ENCODE data around the gene TMIGD2. TPM values are rescaled to one million over a fixed set of nuclear protein-coding genes. Genes with fewer than 3 reads are reported as not detected.

Gene TMIGD2
- polyA plus RNA-seq, 3 donors from 2014 or later = 85.3 to 116 (median 86.1) TPM

DNA sequence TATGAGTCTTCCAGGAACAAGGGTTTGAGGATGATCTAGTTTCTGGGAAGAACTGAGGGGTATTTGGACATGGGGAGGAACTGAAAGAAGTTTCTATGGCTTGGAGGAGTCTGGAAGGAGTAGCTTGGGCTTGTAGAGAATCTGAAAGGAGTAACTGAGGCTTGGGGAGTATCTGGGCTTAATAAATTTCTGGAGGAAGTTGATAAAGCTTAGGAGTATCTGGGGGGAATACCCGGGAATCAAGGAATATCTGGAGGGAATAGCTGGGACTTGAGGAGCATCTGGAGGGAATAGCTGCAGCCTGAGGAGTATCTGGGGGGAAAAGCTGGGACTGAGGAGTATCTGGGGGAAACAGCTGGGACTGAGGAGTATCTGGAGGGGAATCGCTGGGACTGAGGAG, 18.2 kb upstream of the TMIGD2 start:
- DNase-seq = no peak
- Mint-ChIP-seq H3K4me1 (peaks cover 0 to 2% of the 10 kb centered on the region in 2 donors), H3K36me3 (peaks cover 0 to 16% (median 8%) of the 10 kb centered on the region in 3 donors), H3K9me3 (no peaks in the 10 kb centered on the region), H3K27ac (peak overlapping the region in 2 of 6 donors; percentile 9 to 26), H3K27me3 (ENCODE audit: low read depth in 3 of 3) (peaks cover 0 to 1% (median 0%) of the 10 kb centered on the region in 3 donors), H3K4me3 (no peak overlapping the region)

DNA sequence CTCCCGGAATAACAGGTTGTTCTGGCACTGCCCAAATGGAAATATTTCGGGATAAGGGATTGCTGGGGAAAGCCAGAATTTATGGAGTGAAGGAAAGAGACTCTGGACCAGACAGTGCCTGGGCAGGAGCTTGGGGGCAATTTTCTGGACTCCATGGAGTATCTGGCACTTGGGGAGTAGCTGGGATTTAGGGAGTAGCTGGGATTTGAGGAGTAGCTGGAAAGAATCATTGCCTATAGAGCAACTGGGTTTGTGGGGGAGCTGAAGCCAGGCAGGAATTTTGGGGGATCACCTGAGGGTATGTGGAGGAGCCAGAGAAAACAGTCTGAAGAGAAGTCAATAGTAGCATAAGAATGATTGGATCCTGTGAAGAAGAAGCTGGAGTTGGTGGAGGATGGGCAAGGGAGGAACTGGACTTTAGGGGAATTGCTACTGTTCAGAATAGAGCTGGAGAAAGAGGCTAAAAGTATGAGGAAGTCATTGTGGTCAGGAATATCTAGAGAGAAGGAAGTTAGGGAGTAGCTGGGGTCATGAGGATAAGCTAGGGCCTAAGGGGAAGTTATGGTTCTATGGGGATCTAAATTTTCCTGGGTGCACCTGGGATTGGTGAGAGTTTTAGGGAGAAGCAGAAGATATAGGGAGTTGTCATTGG, 17.0 kb upstream of the TMIGD2 start:
- H3K27me3 Mint-ChIP-seq (ENCODE audit: low read depth in 3 of 3) = peaks cover 0 to 4% (median 0%) of the 10 kb centered on the region in 3 donors
- peaks cover 0 to 16% (median 8%) of the 10 kb centered on the region in 3 donors for H3K36me3 Mint-ChIP-seq
- no peaks in the 10 kb centered on the region for H3K4me1 Mint-ChIP-seq
- no peak overlapping the region for H3K27ac Mint-ChIP-seq
- no peaks in the 10 kb centered on the region for H3K9me3 Mint-ChIP-seq
- no peak for DNase-seq
- H3K4me3 Mint-ChIP-seq = no peak overlapping the region

DNA sequence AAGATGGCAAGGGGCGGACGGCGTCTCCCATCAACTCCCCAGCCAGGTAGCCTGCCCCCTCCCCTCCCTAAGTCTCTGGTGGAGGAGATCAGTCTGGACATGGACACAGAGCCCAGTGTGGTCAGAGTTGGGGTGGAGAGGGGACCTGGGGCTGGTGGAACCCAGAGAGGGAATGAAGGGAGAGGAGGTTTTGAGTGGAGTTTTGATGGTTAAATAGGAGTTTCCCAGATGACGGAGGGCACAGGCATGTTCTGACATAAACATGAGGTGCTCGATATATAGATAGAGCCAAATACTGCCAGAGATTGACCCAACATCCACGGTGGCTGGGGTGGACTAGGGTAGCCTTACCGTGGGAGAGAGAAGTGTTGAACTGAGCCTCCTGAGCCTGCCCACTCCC, 16.3 kb upstream of the TMIGD2 start:
- Mint-ChIP-seq H3K36me3 (peaks cover 0 to 16% (median 8%) of the 10 kb centered on the region in 3 donors), H3K4me3 (no peak overlapping the region), H3K4me1 (no peaks in the 10 kb centered on the region), H3K27me3 (ENCODE audit: low read depth in 3 of 3) (peaks cover 0 to 4% (median 0%) of the 10 kb centered on the region in 3 donors), H3K9me3 (no peaks in the 10 kb centered on the region), H3K27ac (no peak overlapping the region)
- DNase-seq = no peak

DNA sequence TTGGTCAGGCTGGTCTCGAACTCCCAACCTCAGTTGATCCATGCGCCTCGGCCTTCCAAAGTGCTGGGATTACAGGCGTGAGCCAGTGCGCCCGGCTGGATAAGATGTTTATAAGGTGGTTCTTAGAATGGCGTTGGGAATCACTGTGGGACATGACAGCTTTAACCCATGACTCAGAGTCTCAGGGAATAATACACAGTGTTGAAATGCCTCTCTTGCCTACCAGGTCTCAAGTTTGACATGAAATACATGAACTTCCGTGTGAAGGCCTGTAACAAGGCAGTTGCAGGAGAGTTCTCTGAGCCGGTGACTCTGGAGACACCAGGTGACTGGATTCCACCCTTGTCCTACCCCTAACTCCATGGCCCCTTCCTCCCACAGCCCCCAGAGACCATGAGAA, 14.8 kb upstream of the TMIGD2 start:
- H3K27ac Mint-ChIP-seq = no peak overlapping the region
- no peaks in the 10 kb centered on the region for H3K4me1 Mint-ChIP-seq
- H3K4me3 Mint-ChIP-seq = no peak overlapping the region
- H3K27me3 Mint-ChIP-seq (ENCODE audit: low read depth in 3 of 3) = peaks cover 0 to 4% (median 0%) of the 10 kb centered on the region in 3 donors
- peaks cover 0 to 16% (median 8%) of the 10 kb centered on the region in 3 donors for H3K36me3 Mint-ChIP-seq
- no peaks in the 10 kb centered on the region for H3K9me3 Mint-ChIP-seq
- no peak for DNase-seq

DNA sequence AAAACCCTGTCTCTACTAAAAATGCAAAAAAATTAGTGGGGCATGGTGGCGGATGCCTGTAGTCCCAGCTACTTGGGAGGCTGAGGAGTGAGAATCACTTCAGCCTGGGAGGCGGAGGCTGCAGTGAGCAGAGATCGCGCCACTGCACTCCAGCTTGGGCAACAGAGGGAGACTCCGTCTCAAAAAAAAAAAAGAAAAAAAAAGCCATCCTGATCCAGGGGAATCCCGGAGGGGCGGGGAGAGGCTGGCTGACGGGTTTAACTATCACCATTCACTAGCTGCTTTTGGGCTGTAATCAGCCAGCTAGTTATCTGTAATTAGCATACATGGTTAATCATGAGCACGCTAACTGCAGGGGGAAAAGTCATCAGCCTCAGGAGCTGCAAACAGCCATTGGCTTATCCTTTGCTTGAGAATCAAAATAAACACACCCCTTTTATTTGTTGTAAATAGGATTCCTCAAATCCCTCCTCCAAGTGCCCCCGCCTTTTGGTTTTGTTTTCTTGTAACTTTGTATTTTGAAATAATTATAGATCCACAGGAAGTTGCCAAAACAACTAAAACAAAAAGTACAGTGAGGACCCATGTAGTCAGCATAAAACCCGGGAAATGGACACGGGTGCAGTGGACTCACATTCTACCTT, 11.8 kb upstream of the TMIGD2 start:
- no peak for DNase-seq
- Mint-ChIP-seq H3K27me3 (ENCODE audit: low read depth in 3 of 3) (peaks cover 0 to 6% (median 0%) of the 10 kb centered on the region in 3 donors), H3K4me3 (no peak overlapping the region), H3K27ac (no peak overlapping the region), H3K36me3 (peaks cover 0 to 8% (median 8%) of the 10 kb centered on the region in 3 donors), H3K4me1 (no peaks in the 10 kb centered on the region), H3K9me3 (no peaks in the 10 kb centered on the region)

DNA sequence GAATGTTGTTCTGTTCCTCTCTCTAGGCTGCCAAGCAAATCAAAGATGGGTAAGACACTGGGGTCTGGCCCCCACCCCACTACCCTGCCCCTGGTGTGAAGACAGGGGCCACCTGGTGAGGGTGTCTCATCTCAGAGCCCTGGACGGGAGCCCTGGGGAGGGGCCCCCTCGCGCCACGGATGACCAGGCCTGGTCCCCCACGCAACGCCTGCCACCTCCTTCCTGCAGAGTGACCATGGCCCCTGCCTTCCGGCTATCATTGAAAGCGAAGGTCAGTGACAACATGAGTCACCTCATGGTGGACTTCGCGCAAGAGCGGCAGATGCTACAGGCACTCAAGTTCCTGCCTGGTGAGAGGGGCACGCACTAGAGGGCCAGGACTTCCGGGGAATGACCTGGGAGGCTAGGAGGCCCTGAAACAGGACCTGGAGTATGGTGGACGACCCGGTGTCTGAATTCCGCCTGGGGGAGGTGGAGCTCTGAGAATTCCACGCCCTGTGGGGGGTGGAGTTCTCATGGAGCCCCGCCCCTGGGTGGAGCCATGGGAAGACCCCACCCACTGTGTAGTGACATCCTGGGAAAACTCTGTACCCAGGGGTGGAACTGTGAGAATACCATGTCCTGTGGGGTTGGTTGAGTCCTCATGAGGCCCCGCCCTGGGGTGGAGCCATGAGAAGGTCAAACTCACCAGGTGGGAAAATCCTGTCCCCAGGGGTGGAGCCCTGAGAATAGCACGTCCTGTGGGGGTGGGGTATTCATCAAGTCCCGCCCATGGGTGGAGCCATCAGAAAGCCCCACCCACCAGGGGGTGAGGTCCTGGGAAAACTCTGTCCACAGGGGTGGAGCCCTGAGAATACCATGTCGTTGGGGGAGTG, 8.3 kb upstream of the TMIGD2 start:
- peak in 1 of 3 donors; percentile 7 for DNase-seq
- Mint-ChIP-seq H3K4me3 (no peak overlapping the region), H3K27ac (no peak overlapping the region), H3K4me1 (peaks cover 0 to 7% of the 10 kb centered on the region in 2 donors), H3K27me3 (ENCODE audit: low read depth in 3 of 3) (peaks cover 0 to 5% (median 2%) of the 10 kb centered on the region in 3 donors), H3K9me3 (no peaks in the 10 kb centered on the region), H3K36me3 (peaks cover 0 to 3% (median 0%) of the 10 kb centered on the region in 3 donors)

DNA sequence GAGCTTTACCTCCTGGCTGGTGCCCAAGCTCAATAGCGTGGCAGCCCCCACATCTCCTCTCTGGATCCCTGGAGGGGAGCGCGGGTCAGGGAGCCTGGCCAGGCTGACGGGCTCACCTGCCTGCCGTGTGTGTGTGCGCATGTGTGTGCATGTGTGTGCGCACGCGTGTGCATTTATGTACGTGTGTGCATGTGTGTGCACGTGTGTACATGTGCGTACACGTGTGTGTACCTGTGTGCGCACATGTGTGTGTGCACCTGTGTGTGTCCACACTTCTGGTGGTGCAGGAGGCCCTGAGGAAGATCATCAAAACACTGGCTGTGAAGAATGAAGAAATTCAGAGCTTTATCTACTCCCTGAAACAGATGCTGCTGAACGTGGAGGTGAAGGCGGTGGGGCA, 3.5 kb upstream of the TMIGD2 start:
- H3K4me1 Mint-ChIP-seq = peaks cover 33 to 43% of the 10 kb centered on the region in 2 donors
- H3K36me3 Mint-ChIP-seq = peaks cover 0 to 3% (median 0%) of the 10 kb centered on the region in 3 donors
- H3K27me3 Mint-ChIP-seq (ENCODE audit: low read depth in 3 of 3) = peaks cover 0 to 8% (median 6%) of the 10 kb centered on the region in 3 donors
- no peaks in the 10 kb centered on the region for H3K9me3 Mint-ChIP-seq
- H3K27ac Mint-ChIP-seq = peak overlapping the region in 1 of 6 donors; percentile 51
- H3K4me3 Mint-ChIP-seq = peak overlapping the region; percentile 47 to 77 (median 58)
- no peak for DNase-seq

DNA sequence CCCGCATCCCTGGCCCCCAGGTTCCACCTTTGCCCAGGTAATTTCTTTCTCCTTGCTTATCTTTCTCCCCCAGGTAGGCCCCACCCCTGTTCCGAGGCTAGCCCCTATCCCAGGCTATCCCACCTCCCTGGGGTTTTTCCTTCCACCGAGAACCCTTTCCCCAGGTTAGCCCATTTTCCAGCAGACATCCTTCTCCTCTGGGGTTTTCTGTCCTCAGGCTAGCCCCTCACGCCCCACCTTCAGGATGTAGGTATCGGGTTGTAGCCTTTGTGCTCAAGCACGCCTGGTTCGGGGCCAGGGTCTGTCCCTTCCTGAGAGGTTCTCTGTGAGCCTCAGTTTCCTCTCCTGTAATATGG, 3.0 kb upstream of the TMIGD2 start:
- Mint-ChIP-seq H3K4me1 (peaks cover 37 to 46% of the 10 kb centered on the region in 2 donors), H3K4me3 (peak overlapping the region; percentile 47 to 77 (median 58)), H3K27me3 (ENCODE audit: low read depth in 3 of 3) (peaks cover 0 to 8% (median 6%) of the 10 kb centered on the region in 3 donors), H3K9me3 (no peaks in the 10 kb centered on the region), H3K36me3 (peaks cover 0 to 3% (median 0%) of the 10 kb centered on the region in 3 donors), H3K27ac (peak overlapping the region in 1 of 6 donors; percentile 51)
- DNase-seq = no peak

DNA sequence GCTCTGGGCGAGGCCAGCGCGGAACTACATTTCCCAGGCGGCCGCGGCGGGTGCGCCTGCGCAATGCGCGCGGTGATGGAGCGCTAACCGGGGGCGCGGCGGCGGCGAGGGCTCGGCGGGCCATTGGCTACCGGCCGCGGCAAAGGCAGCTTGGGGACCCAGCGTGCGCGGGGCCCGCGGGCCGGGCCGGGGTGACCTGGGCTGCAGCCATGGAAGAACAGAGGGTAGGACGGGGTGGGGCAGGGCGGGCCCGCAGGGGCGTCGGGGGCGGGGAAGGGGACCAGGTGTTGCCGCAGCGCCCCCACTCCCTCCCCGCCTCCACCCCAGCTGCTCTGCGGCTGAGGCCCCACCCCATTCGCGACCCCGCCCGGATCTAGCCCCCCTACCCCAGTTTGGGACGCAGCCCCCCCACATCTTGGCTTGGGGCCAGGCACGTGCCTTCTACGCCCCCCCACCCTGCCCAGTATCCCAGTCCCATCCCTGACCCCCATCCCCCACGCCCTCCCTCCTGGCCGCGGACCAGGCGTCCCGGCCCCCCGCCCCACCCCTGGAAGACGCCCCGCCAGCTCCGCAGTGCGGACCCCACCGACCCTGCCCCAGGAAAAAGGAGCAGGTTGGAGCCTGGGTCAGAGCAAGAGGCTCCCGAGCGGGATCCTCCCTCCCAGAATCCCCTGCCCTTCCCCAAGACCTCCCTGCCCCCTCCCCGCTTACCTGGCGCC, 2.5 kb upstream of the TMIGD2 start, which contains the start of gene FSD1:
FSD1 (plus strand) TSS at position 61 of the 719 bp plus-strand sequence; CDS start at position 210, 149 bp downstream.
- peaks cover 37 to 46% of the 10 kb centered on the region in 2 donors for H3K4me1 Mint-ChIP-seq
- H3K4me3 Mint-ChIP-seq = peak within 1 kb of the TSS; percentile 79 to 96 (median 85)
- peak within 1 kb of the TSS; percentile 81 to 95 (median 92) for H3K27ac Mint-ChIP-seq
- H3K9me3 Mint-ChIP-seq = no peaks in the 10 kb centered on the region
- DNase-seq = peak; percentile 69 to 75 (median 70)
- H3K36me3 Mint-ChIP-seq = peaks cover 0 to 3% (median 0%) of the 10 kb centered on the region in 3 donors
- peaks cover 0 to 8% (median 6%) of the 10 kb centered on the region in 3 donors for H3K27me3 Mint-ChIP-seq (ENCODE audit: low read depth in 3 of 3)

DNA sequence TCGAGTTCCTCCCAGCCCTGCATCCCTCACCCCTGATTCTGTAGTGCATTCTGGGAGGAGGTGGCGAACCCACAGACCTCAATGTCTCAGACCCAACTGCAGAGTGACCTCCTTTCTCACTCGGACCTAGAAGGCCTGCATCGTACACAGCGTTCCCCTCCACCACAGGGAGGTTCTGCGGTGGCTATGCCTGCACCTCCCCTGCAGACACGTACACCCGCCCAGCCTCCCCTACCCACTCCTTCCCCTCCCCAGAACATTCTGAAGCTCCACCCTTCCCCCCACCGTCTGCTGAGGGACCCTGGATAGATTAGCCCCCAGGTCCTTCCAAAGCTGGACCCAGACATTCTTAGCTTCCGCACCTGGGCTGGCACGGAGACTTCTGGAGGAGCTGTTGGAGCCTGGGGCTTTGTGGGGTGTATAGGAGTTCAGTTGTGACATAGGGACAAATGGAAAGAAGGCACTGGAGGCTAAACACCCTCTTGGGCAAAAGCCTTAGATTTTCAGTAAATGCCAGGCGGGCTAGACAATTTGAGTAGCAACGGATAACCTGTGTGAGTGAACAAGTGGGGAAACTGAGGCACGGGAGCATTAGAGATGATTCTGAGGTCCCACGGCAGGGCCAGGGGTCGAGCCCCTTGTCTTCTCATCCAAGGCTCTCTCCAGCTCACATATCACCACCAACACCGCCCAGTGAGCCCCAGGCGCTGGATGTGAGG, 1.8 kb upstream of the TMIGD2 start:
- H3K9me3 Mint-ChIP-seq = no peaks in the 10 kb centered on the region
- H3K27me3 Mint-ChIP-seq (ENCODE audit: low read depth in 3 of 3) = peaks cover 0 to 8% (median 6%) of the 10 kb centered on the region in 3 donors
- peaks cover 0 to 3% (median 0%) of the 10 kb centered on the region in 3 donors for H3K36me3 Mint-ChIP-seq
- DNase-seq = peak; percentile 68 to 70 (median 68)
- H3K4me3 Mint-ChIP-seq = peak overlapping the region; percentile 79 to 96 (median 85)
- peak overlapping the region; percentile 81 to 95 (median 92) for H3K27ac Mint-ChIP-seq
- peaks cover 39 to 49% of the 10 kb centered on the region in 2 donors for H3K4me1 Mint-ChIP-seq

DNA sequence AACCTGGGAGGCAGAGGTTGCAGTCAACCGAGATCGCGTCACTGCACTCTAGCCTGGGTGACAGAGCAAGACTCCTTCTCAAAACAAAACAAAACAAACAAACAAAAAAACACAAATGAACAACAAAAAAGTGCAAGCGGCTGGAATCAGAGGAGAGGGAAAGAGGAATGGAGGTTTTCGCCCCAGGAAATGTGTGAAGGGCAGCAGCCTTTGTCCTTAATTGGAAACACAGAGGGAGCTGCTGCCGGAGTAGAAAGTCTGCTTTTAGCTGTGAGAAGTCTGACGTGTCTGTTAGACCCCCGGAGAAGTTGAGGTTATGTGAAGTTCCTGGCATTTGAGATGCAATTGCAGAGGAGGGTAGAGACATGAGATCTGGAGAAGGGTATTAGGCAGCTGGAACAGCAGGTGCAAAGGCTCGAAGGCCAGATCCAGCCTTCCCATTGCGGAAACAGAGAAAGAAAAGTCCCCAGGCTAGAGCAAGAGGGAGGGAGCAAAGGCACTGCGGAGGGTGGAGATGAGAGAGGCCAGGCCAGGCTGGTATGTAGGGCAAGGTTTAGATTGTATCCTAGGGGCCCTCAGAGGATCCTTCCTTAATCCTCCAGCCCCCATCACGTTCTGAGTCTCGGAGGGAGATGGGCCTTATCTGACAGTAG, 473 bp downstream of the TMIGD2 start:
- Mint-ChIP-seq H3K4me1 (peaks cover 44 to 60% of the 10 kb centered on the region in 2 donors), H3K27ac (peak overlapping the region; percentile 86 to 92 (median 90)), H3K4me3 (peak overlapping the region; percentile 85 to 96 (median 89)), H3K9me3 (no peaks in the 10 kb centered on the region), H3K27me3 (ENCODE audit: low read depth in 3 of 3) (peaks cover 0 to 8% (median 7%) of the 10 kb centered on the region in 3 donors), H3K36me3 (peaks cover 0 to 5% (median 3%) of the 10 kb centered on the region in 3 donors)
- DNase-seq = peak in 1 of 3 donors; percentile 5

DNA sequence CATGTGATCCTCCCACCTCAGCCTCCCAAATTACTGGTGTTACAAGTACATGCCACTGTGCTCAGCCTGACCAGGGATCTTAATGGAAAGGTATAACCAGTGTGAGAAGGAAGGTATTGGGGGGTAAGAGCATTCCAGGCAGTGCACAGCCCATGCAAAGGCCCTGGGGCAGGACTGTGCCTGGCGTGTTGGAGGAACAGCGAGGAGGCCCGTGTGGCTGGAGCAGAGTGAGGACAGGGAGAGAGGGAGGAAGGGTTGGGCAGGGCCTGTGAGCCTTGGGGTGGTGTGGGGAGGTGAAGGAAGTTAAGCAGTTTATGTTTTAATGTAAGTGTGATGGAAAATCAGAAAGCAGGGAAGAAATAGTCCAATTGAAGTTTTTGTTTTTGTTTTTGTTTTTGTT, 1.6 kb downstream of the TMIGD2 start:
- peak overlapping the region; percentile 5 to 80 (median 67) for H3K4me3 Mint-ChIP-seq
- no peak for DNase-seq
- peaks cover 44 to 56% of the 10 kb centered on the region in 2 donors for H3K4me1 Mint-ChIP-seq
- H3K27me3 Mint-ChIP-seq (ENCODE audit: low read depth in 3 of 3) = peaks cover 0 to 7% (median 6%) of the 10 kb centered on the region in 3 donors
- no peaks in the 10 kb centered on the region for H3K9me3 Mint-ChIP-seq
- peaks cover 0 to 4% (median 3%) of the 10 kb centered on the region in 3 donors for H3K36me3 Mint-ChIP-seq
- H3K27ac Mint-ChIP-seq = peak overlapping the region; percentile 65 to 92 (median 86)
